Astrocyte (in vitro differentiated cells and primary cell): ENCODE measurements around the gene PURB. TPM values are rescaled to one million over a fixed set of nuclear protein-coding genes. Genes with fewer than 3 reads are reported as not detected.

Source experiments
- DNase-seq: peaks from one replicate; pipeline ENCODE4 v3.0.0-alpha.2; 2010; ENCODE audit warnings: low read depth
- FAIRE-seq: peaks from 2 replicates; lab custom pipeline; 2011; peaks lifted over from hg19 to GRCh38; lab: Jason Lieb, UNC
- H2AFZ ChIP-seq: 2 replicates; pipeline ENCODE4 v1.6.0; 2012; ENCODE audit warnings: low read depth, low read length, inconsistent platforms
- H3K27ac ChIP-seq: 2 replicates; pipeline ENCODE4 v1.5.1; 2011; ENCODE audit warnings: low read depth, low read length, inconsistent platforms
- H3K27me3 ChIP-seq: 2 replicates; pipeline ENCODE4 v1.6.0; 2011; ENCODE audit warnings: low read length, inconsistent platforms; ENCODE audit not compliant: insufficient read depth
- H3K36me3 ChIP-seq: 2 replicates; pipeline ENCODE4 v1.5.1; 2011; ENCODE audit warnings: low read length, inconsistent platforms; ENCODE audit not compliant: insufficient read depth
- H3K4me1 ChIP-seq: 2 replicates; pipeline ENCODE4 v1.5.1; 2011; ENCODE audit warnings: low read length, inconsistent platforms; ENCODE audit not compliant: insufficient read depth
- H3K4me2 ChIP-seq: 2 replicates; pipeline ENCODE4 v1.6.0; 2012; ENCODE audit warnings: low read length, inconsistent platforms
- H3K4me3 ChIP-seq: 2 replicates; pipeline ENCODE4 v1.5.1; 2011; ENCODE audit warnings: low read depth, mild to moderate bottlenecking, low read length, inconsistent platforms; ENCODE audit not compliant: insufficient read depth
- H3K79me2 ChIP-seq: 2 replicates; pipeline ENCODE4 v1.6.0; 2012; ENCODE audit warnings: mild to moderate bottlenecking, low read length, inconsistent platforms; ENCODE audit not compliant: insufficient read depth
- H3K9ac ChIP-seq: 2 replicates; pipeline ENCODE4 v1.6.0; 2012; ENCODE audit warnings: mild to moderate bottlenecking, low read length, inconsistent platforms
- H3K9me3 ChIP-seq: 2 replicates; pipeline ENCODE4 v1.5.1; 2012; ENCODE audit warnings: low read depth, mild to moderate bottlenecking, low read length, inconsistent platforms; ENCODE audit not compliant: insufficient read depth
- H4K20me1 ChIP-seq: 2 replicates; pipeline ENCODE4 v1.6.0; 2012; ENCODE audit warnings: low read length, inconsistent platforms; ENCODE audit not compliant: insufficient read depth
- H3K27ac Mint-ChIP-seq: one replicate; pipeline ENCODE4 v1.8.0; 2021; ENCODE audit warnings: mild to moderate bottlenecking, mixed read lengths; ENCODE audit not compliant: unreplicated experiment
- H3K27me3 Mint-ChIP-seq: one replicate; pipeline ENCODE4 v1.8.0; 2021; ENCODE audit warnings: low read depth, mixed read lengths; ENCODE audit not compliant: unreplicated experiment
- H3K36me3 Mint-ChIP-seq: one replicate; pipeline ENCODE4 v1.8.0; 2021; ENCODE audit warnings: low read depth, mixed read lengths; ENCODE audit not compliant: unreplicated experiment
- H3K4me1 Mint-ChIP-seq: one replicate; pipeline ENCODE4 v1.8.0; 2021; ENCODE audit warnings: low read depth, mixed read lengths; ENCODE audit not compliant: unreplicated experiment
- H3K4me3 Mint-ChIP-seq: one replicate; pipeline ENCODE4 v1.8.0; 2021; ENCODE audit warnings: mild to moderate bottlenecking, moderate library complexity, mixed read lengths; ENCODE audit not compliant: unreplicated experiment
- H3K9me3 Mint-ChIP-seq: one replicate; pipeline ENCODE4 v1.8.0; 2021; ENCODE audit warnings: mild to moderate bottlenecking, mixed read lengths; ENCODE audit not compliant: unreplicated experiment
- CTCF ChIP-seq: IDR thresholded peaks from 2 replicates; pipeline ENCODE4 v1.5.1; 2011; ENCODE audit warnings: low read depth, mild to moderate bottlenecking, inconsistent platforms, low read length, moderate library complexity; ENCODE audit not compliant: insufficient read depth
- EZH2 ChIP-seq: IDR thresholded peaks from 2 replicates; pipeline ENCODE4 v1.6.1; 2012; ENCODE audit warnings: mild to moderate bottlenecking, low read length, inconsistent platforms; ENCODE audit not compliant: insufficient read depth
- total RNA-seq: library from RNA; stranded (reverse); gene quantifications from 2 replicates; pipeline ENCODE4 v1.2.1, GENCODE V29; 2021

The PURB gene
- total RNA-seq, 1 donor from 2014 or later: 26.3 TPM

DNA sequence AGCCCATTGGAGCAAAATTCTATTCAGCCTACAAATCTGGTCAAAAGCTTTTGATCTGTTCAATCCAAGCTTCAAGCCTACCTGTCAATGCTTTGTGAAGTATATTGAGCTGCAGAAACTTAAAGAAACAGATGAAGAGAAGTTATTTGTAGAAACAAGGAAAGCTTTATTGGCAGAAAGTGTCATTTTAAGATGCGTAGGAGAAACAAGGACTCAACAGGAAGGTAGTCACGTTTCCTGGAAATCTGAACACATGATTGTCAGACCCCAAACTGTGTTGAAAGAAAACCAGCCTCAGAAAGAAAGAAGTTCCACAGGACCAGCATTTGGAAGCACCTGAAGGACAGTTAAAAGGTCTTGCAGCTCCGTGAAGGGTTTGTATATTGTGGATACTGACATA is 34.8 kb upstream of the PURB start:
- Histone ChIP-seq H3K27me3 (no peaks in the 10 kb centered on the region), H3K4me3 (no peak overlapping the region), H3K27ac (no peak overlapping the region), H3K9ac (no peak overlapping the region), H3K79me2 (no peaks in the 10 kb centered on the region), H3K4me1 (no peaks in the 10 kb centered on the region), H3K4me2 (no peak overlapping the region), H3K9me3 (no peaks in the 10 kb centered on the region), H4K20me1 (no peaks in the 10 kb centered on the region), H2AFZ (no peak overlapping the region), H3K36me3 (no peaks in the 10 kb centered on the region)
- FAIRE-seq (no peak), DNase-seq (no peak)
- no peak overlapping the region for H3K4me3 Mint-ChIP-seq
- H3K27me3 Mint-ChIP-seq: peaks cover 9% of the 10 kb centered on the region
- H3K27ac Mint-ChIP-seq: no peak overlapping the region
- peaks cover 8% of the 10 kb centered on the region for H3K36me3 Mint-ChIP-seq
- H3K4me1 Mint-ChIP-seq: no peaks in the 10 kb centered on the region
- peaks cover 3% of the 10 kb centered on the region for H3K9me3 Mint-ChIP-seq
- no peak for TF ChIP-seq EZH2

DNA sequence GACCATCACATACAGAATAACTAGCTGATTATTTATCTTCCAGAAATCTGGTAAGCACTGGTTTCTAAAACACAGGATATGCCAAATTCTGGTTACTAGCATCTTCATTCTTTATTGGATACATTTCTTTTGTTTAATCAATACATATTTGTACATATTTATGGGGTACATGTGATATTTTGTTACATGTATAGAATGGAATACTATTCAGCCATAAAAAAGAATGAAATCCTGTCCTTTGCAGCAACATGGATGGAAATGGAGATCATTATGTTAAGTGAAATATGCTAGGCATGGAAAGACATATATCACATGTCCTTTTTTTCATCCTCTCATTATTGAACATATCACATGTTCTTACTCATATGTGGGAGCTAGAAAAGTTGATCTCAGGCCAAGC is 32.7 kb upstream of the PURB start:
- Histone ChIP-seq H3K36me3 (no peaks in the 10 kb centered on the region), H3K4me3 (no peak overlapping the region)

DNA sequence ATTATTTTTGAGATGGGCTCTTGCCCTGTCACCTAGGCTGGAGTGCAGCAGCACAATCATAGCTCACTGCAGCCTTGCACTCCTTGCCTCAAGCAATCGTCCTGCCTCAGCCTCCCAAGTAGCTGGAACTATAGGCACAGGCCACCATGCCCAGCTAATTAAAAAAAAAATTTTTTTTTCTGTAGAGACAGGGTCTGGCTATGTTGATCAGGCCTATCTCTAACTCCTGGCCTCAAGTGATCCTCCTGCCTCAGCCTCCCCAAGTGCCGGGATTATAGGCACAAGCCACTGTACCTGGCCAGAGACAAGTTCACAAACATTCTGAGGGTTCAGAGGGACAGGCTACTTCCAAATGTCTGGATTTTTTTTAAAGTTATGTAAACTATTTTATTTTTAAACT is 32.1 kb upstream of the PURB start:
- H3K27me3 ChIP-seq: no peaks in the 10 kb centered on the region
- Mint-ChIP-seq H3K9me3 (peaks cover 3% of the 10 kb centered on the region), H3K27me3 (peaks cover 9% of the 10 kb centered on the region), H3K36me3 (peaks cover 3% of the 10 kb centered on the region), H3K4me1 (no peaks in the 10 kb centered on the region), H3K4me3 (no peak overlapping the region), H3K27ac (no peak overlapping the region)
- no peak overlapping the region for H3K4me2 ChIP-seq
- peaks cover 3% of the 10 kb centered on the region for H4K20me1 ChIP-seq
- no peak overlapping the region for H2AFZ ChIP-seq
- no peaks in the 10 kb centered on the region for H3K9me3 ChIP-seq
- FAIRE-seq: no peak
- no peaks in the 10 kb centered on the region for H3K79me2 ChIP-seq
- no peak overlapping the region for H3K27ac ChIP-seq
- H3K4me1 ChIP-seq: no peaks in the 10 kb centered on the region
- H3K36me3 ChIP-seq: no peaks in the 10 kb centered on the region
- no peak overlapping the region for H3K4me3 ChIP-seq
- no peak overlapping the region for H3K9ac ChIP-seq
- DNase-seq: no peak
- TF ChIP-seq EZH2 (no peak), CTCF (no peak)

More for the DNA sequence above, 32.7 kb upstream of the PURB start:
- H3K4me1 Mint-ChIP-seq: no peaks in the 10 kb centered on the region
- FAIRE-seq: no peak
- Histone ChIP-seq H3K4me2 (no peak overlapping the region), H3K9me3 (no peaks in the 10 kb centered on the region), H3K9ac (no peak overlapping the region), H3K27ac (no peak overlapping the region), H3K27me3 (no peaks in the 10 kb centered on the region), H3K79me2 (no peaks in the 10 kb centered on the region), H3K4me1 (no peaks in the 10 kb centered on the region), H4K20me1 (no peaks in the 10 kb centered on the region), H2AFZ (no peak overlapping the region)
- no peak overlapping the region for H3K27ac Mint-ChIP-seq
- peaks cover 3% of the 10 kb centered on the region for H3K36me3 Mint-ChIP-seq
- H3K27me3 Mint-ChIP-seq: peaks cover 9% of the 10 kb centered on the region
- TF ChIP-seq CTCF: no peak
- no peak for TF ChIP-seq EZH2
- no peak overlapping the region for H3K4me3 Mint-ChIP-seq
- H3K9me3 Mint-ChIP-seq: peaks cover 3% of the 10 kb centered on the region
- no peak for DNase-seq
